ENCODE results near the gene SOX13. TPM values are rescaled to one million over a fixed set of nuclear protein-coding genes. Genes with fewer than 3 reads are reported as not detected.

SOX13 gene
- total and polyA plus RNA-seq, 9 donors = 12.0 to 43.0 (median 21.8) TPM

GRCh38 chr1:204121840-204122555, 49.1 kb downstream of the SOX13 start:
- H3K27ac ChIP-seq = no peak overlapping the region
- no peaks in the 10 kb centered on the region for H3K27me3 ChIP-seq
- no peaks in the 10 kb centered on the region for H3K4me1 ChIP-seq (ENCODE audit: insufficient read depth)
- DNase-seq = no peak
- 86 to 87% (median 87%) methylated on average over 17 of the region's 17 CpGs for WGBS, 3 donors
- H3K36me3 ChIP-seq = no peaks in the 10 kb centered on the region
- no peak overlapping the region for H3K4me3 ChIP-seq
- H3K9me3 ChIP-seq = no peaks in the 10 kb centered on the region
- TF ChIP-seq CTCF (IDR thresholded peaks at IDR 0.05) (no peak), POLR2A (IDR thresholded peaks at IDR 0.05) (no peak), EP300 (IDR thresholded peaks at IDR 0.05) (no peak)
- intact Hi-C loops (cut with DNase I) = loop anchor here in 1 of 4 donors (10.0 kb wide), 1 partner anchor 47 kb away; the partner anchor contains the start of gene SOX13

GRCh38 chr1:204123376-204123775, 50.5 kb downstream of the SOX13 start:
- no peaks in the 10 kb centered on the region for H3K9me3 ChIP-seq
- DNase-seq = no peak
- intact Hi-C loops (cut with DNase I) = loop anchor here in 1 of 4 donors (10.0 kb wide), 1 partner anchor 49 kb away; the partner anchor contains the start of gene SOX13
- H3K4me1 ChIP-seq (ENCODE audit: insufficient read depth) = no peaks in the 10 kb centered on the region
- TF ChIP-seq POLR2A (IDR thresholded peaks at IDR 0.05) (no peak), EP300 (IDR thresholded peaks at IDR 0.05) (no peak)
- no peaks in the 10 kb centered on the region for H3K36me3 ChIP-seq
- H3K27ac ChIP-seq = no peak overlapping the region
- H3K27me3 ChIP-seq = no peaks in the 10 kb centered on the region
- 70 to 77% (median 76%) methylated on average over 9 of the region's 9 CpGs for WGBS, 3 donors
- H3K4me3 ChIP-seq = no peak overlapping the region

- Histone ChIP-seq H3K27ac (no peak overlapping the region), H3K36me3 (no peaks in the 10 kb centered on the region), H3K4me3 (no peak overlapping the region), H3K9me3 (no peaks in the 10 kb centered on the region), H3K4me1 (ENCODE audit: insufficient read depth) (peaks cover 5% of the 10 kb centered on the region), H3K27me3 (no peaks in the 10 kb centered on the region)
- no peak for TF ChIP-seq POLR2A (IDR thresholded peaks at IDR 0.05)
- TF ChIP-seq CTCF (IDR thresholded peaks at IDR 0.05) = no peak
- TF ChIP-seq EP300 (IDR thresholded peaks at IDR 0.05) = no peak
- intact Hi-C loops (cut with DNase I) = loop anchor here in 3 of 4 donors (5.0 to 10.0 kb wide), 5 partner anchors 42 to 502 kb away; partner anchors contain the start of gene SOX13 (in 1 of the 3)
- no peak for DNase-seq
- 88 to 90% (median 89%) methylated on average over 22 of the region's 22 CpGs for WGBS, 3 donors
These were observed 51.7 kb downstream of the SOX13 start for GRCh38 chr1:204124639-204125038.

GRCh38 chr1:204125759-204126351, 52.9 kb downstream of the SOX13 start:
- H3K4me3 ChIP-seq = no peak overlapping the region
- intact Hi-C loops (cut with DNase I) = loop anchor here in 3 of 4 donors (5.0 to 10.0 kb wide), 5 partner anchors 44 to 504 kb away; partner anchors contain the start of gene SOX13 (in 1 of the 3)
- H3K9me3 ChIP-seq = no peaks in the 10 kb centered on the region
- no peaks in the 10 kb centered on the region for H3K36me3 ChIP-seq
- no peaks in the 10 kb centered on the region for H3K27me3 ChIP-seq
- no peak for TF ChIP-seq POLR2A (IDR thresholded peaks at IDR 0.05)
- no peak for TF ChIP-seq EP300 (IDR thresholded peaks at IDR 0.05)
- no peak for TF ChIP-seq CTCF (IDR thresholded peaks at IDR 0.05)
- no peak overlapping the region for H3K27ac ChIP-seq
- WGBS, 3 donors = 91 to 93% (median 92%) methylated on average over 18 of the region's 18 CpGs
- peaks cover 14% of the 10 kb centered on the region for H3K4me1 ChIP-seq (ENCODE audit: insufficient read depth)
- no peak for DNase-seq
